Loucy (cell line): Measurements from ENCODE around the gene GRIPAP1.

ENCODE experiments used
- H2AFZ ChIP-seq: fragments of 200-600 bp; sonication (generic); 2 replicates; pipeline ENCODE4 v1.6.0; 2016; ENCODE audit warnings: antibody characterized with exemption, mild to moderate bottlenecking, low read length, moderate library complexity
- H3F3A ChIP-seq: fragments of 200-600 bp; 2 replicates; pipeline ENCODE4 v1.6.0; 2016; ENCODE audit warnings: antibody characterized with exemption, low read depth, mild to moderate bottlenecking
- H3K27me3 ChIP-seq: fragments of 200-600 bp; sonication (generic); 2 replicates; pipeline ENCODE4 v1.6.1; 2014; ENCODE audit warnings: low read length, mild to moderate bottlenecking; ENCODE audit not compliant: insufficient read depth, poor library complexity, severe bottlenecking
- H3K36me3 ChIP-seq: fragments of 200-600 bp; sonication (generic); 2 replicates; pipeline ENCODE4 v1.6.1; 2016; ENCODE audit warnings: low read length; ENCODE audit not compliant: insufficient read depth
- H3K4me1 ChIP-seq: fragments of 200-600 bp; sonication (generic); 2 replicates; pipeline ENCODE4 v1.5.1; 2014; ENCODE audit warnings: low read length, mild to moderate bottlenecking; ENCODE audit not compliant: insufficient read depth, poor library complexity, severe bottlenecking
- H3K4me2 ChIP-seq: fragments of 200-600 bp; sonication (generic); 2 replicates; pipeline ENCODE4 v1.6.0; 2014; ENCODE audit warnings: antibody characterized with exemption, low read length, low read depth, mild to moderate bottlenecking; ENCODE audit not compliant: poor library complexity, severe bottlenecking
- H3K4me3 ChIP-seq: fragments of 200-600 bp; sonication (generic); 2 replicates; pipeline ENCODE4 v1.5.1; 2014; ENCODE audit warnings: low read length, mild to moderate bottlenecking, mixed read lengths; ENCODE audit not compliant: poor library complexity, severe bottlenecking
- H3K79me2 ChIP-seq: fragments of 200-600 bp; sonication (generic); 2 replicates; pipeline ENCODE4 v1.6.1; 2014; ENCODE audit warnings: low read length; ENCODE audit not compliant: insufficient read depth
- H3K9ac ChIP-seq: fragments of 200-600 bp; sonication (generic); 2 replicates; pipeline ENCODE4 v1.6.0; 2014; ENCODE audit warnings: mild to moderate bottlenecking, low read depth, low read length, moderate library complexity; ENCODE audit not compliant: poor library complexity, severe bottlenecking
- H3K9me2 ChIP-seq: fragments of 200-600 bp; sonication (generic); replicated peaks from 2 replicates; pipeline ENCODE4 v1.6.1; 2016; ENCODE audit warnings: low read depth, low read length, mixed read lengths
- H3K9me3 ChIP-seq: fragments of 200-600 bp; sonication (generic); 2 replicates; pipeline ENCODE4 v1.6.1; 2014; ENCODE audit warnings: mild to moderate bottlenecking, antibody characterized with exemption, low read length, low read depth; ENCODE audit not compliant: insufficient read depth
- H4K20me1 ChIP-seq: fragments of 200-600 bp; sonication (generic); 2 replicates; pipeline ENCODE4 v1.6.0; 2014; ENCODE audit warnings: antibody characterized with exemption, low read length, mild to moderate bottlenecking; ENCODE audit not compliant: insufficient read depth, poor library complexity, severe bottlenecking
- CTCF ChIP-seq: fragments of 200-600 bp; sonication (generic); conservative IDR thresholded peaks from 2 replicates; pipeline ENCODE4 v1.5.1; 2014; ENCODE audit warnings: mild to moderate bottlenecking, antibody characterized with exemption, low read length
- EZH2phosphoT487 ChIP-seq: fragments of 200-600 bp; IDR thresholded peaks from 2 replicates; pipeline ENCODE4 v1.6.1; 2018; ENCODE audit warnings: antibody characterized with exemption, mild to moderate bottlenecking, moderate library complexity, borderline replicate concordance

GRIPAP1 gene

GRCh38 chrX:48989483-48989882, 12.6 kb downstream of the GRIPAP1 start:
- no peaks in the 10 kb centered on the region for H4K20me1 ChIP-seq
- no peak for TF ChIP-seq CTCF
- no peak for TF ChIP-seq EZH2phosphoT487
- H3K79me2 ChIP-seq = no peaks in the 10 kb centered on the region
- no peak overlapping the region for H3K4me3 ChIP-seq
- H3K9ac ChIP-seq = no peak overlapping the region
- no peak overlapping the region for H3K4me2 ChIP-seq
- no peaks in the 10 kb centered on the region for H3K9me3 ChIP-seq
- no peaks in the 10 kb centered on the region for H3F3A ChIP-seq
- no peaks in the 10 kb centered on the region for H3K4me1 ChIP-seq
- no peaks in the 10 kb centered on the region for H3K9me2 ChIP-seq
- peaks cover 5% of the 10 kb centered on the region; the same call in 1 of the 2 replicates for H3K36me3 ChIP-seq
- no peak overlapping the region for H2AFZ ChIP-seq
- no peaks in the 10 kb centered on the region for H3K27me3 ChIP-seq

- Histone ChIP-seq H3K9me3 (no peaks in the 10 kb centered on the region), H3K4me1 (no peaks in the 10 kb centered on the region), H3K9me2 (no peaks in the 10 kb centered on the region), H3K9ac (no peak overlapping the region), H3K4me2 (no peak overlapping the region), H4K20me1 (no peaks in the 10 kb centered on the region), H2AFZ (no peak overlapping the region), H3K4me3 (no peak overlapping the region), H3K27me3 (no peaks in the 10 kb centered on the region), H3F3A (no peaks in the 10 kb centered on the region), H3K36me3 (peaks cover 22% of the 10 kb centered on the region; the same call in 1 of the 2 replicates), H3K79me2 (no peaks in the 10 kb centered on the region)
- TF ChIP-seq EZH2phosphoT487 (no peak), CTCF (no peak)
These were observed 18.2 kb downstream of the GRIPAP1 start for GRCh38 chrX:48983896-48984295.

- Histone ChIP-seq H3K9me3 (no peaks in the 10 kb centered on the region), H3K4me2 (no peak overlapping the region), H4K20me1 (no peaks in the 10 kb centered on the region), H3K9ac (no peak overlapping the region), H3K36me3 (peaks cover 25% of the 10 kb centered on the region; the same call in 1 of the 2 replicates), H3K79me2 (no peaks in the 10 kb centered on the region), H2AFZ (no peak overlapping the region), H3K27me3 (no peaks in the 10 kb centered on the region), H3K4me3 (no peak overlapping the region), H3K9me2 (no peaks in the 10 kb centered on the region), H3K4me1 (no peaks in the 10 kb centered on the region), H3F3A (no peaks in the 10 kb centered on the region)
- TF ChIP-seq CTCF (no peak), EZH2phosphoT487 (no peak)
These were observed 19.0 kb downstream of the GRIPAP1 start for GRCh38 chrX:48983081-48983480.
